ENCODE results near the gene ZNRF3.

DNA sequence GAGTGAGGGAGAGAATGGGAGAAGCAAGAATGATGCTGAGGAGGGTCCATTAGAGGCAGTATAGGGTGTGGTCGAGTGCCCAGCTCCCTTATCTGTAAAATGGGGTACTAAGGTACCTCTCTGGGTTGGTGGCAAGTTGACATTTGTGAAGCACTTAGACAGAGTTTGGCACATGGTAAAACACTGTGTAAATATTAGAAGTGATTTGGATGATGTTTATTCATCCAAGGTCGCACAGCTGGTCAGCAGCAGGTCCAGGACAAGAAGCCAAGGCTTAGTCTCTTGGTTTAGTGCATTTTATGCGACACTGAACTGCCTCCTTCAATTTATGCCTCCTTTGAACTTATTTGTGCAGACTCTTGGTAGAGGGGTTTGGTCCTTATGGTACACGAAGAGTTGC lies 208.9 kb downstream of the ZNRF3 start:
- TF ChIP-seq, protein P1, sequence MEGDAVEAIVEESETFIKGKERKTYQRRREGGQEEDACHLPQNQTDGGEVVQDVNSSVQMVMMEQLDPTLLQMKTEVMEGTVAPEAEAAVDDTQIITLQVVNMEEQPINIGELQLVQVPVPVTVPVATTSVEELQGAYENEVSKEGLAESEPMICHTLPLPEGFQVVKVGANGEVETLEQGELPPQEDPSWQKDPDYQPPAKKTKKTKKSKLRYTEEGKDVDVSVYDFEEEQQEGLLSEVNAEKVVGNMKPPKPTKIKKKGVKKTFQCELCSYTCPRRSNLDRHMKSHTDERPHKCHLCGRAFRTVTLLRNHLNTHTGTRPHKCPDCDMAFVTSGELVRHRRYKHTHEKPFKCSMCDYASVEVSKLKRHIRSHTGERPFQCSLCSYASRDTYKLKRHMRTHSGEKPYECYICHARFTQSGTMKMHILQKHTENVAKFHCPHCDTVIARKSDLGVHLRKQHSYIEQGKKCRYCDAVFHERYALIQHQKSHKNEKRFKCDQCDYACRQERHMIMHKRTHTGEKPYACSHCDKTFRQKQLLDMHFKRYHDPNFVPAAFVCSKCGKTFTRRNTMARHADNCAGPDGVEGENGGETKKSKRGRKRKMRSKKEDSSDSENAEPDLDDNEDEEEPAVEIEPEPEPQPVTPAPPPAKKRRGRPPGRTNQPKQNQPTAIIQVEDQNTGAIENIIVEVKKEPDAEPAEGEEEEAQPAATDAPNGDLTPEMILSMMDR (IDR thresholded peaks at IDR 0.05; ENCODE audit: insufficient read depth, low read length, poor library complexity, severe bottlenecking): no peak
- TF ChIP-seq EZH2phosphoT487 (conservative IDR thresholded peaks at IDR 0.05; ENCODE audit: low read length): no peak

Data from SU-DHL-6 (cell line).